Thyroid gland (tissue), 4 donors: Measurements from ENCODE around the gene ARHGAP12.

Source experiments
- POLR2A ChIP-seq, 2 donors: fragments of 450-650 bp; IDR thresholded peaks; one replicate each; pipeline ENCODE4 v1.6.1; 2017; ENCODE audit warnings: antibody characterized with exemption in 2 of 2, mild to moderate bottlenecking in 2 of 2, moderate library complexity in 1 of 2
- TF ChIP-seq, protein P1 (sequence below), 6 experiments: fragments of 200-600 bp in 3 of 6; fragments of 450-650 bp in 3 of 6; sonication (generic) in 3 of 6; IDR thresholded peaks; one replicate each; pipeline ENCODE4 v1.5.1; 2016 to 2019; ENCODE audit warnings: antibody characterized with exemption in 6 of 6, mild to moderate bottlenecking in 2 of 6, inconsistent platforms in 1 of 6, moderate library complexity in 1 of 6

DNA sequence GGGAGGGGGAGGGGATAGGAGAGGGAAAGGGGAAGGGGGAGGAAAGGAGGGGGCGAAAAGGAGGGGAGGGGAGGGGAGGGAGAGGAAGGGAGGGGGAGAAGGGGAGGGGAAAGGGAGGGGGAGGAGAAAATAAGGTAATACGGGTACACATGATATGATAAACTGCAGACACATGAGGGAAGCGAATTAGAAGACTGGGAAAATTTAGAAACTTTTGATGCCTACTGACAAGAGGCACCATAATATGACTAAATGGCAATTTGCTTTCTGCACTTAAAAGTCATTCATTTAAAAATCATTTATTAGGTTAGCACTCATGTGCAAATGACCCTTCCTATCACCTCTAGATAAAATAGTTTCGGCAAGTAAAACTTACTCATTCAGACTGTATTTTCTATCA lies 73.6 kb downstream of the ARHGAP12 start:
- TF ChIP-seq, protein P1, sequence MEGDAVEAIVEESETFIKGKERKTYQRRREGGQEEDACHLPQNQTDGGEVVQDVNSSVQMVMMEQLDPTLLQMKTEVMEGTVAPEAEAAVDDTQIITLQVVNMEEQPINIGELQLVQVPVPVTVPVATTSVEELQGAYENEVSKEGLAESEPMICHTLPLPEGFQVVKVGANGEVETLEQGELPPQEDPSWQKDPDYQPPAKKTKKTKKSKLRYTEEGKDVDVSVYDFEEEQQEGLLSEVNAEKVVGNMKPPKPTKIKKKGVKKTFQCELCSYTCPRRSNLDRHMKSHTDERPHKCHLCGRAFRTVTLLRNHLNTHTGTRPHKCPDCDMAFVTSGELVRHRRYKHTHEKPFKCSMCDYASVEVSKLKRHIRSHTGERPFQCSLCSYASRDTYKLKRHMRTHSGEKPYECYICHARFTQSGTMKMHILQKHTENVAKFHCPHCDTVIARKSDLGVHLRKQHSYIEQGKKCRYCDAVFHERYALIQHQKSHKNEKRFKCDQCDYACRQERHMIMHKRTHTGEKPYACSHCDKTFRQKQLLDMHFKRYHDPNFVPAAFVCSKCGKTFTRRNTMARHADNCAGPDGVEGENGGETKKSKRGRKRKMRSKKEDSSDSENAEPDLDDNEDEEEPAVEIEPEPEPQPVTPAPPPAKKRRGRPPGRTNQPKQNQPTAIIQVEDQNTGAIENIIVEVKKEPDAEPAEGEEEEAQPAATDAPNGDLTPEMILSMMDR (IDR thresholded peaks at IDR 0.05), result no peak
- no peak for TF ChIP-seq POLR2A (IDR thresholded peaks at IDR 0.05)
